WTC11 (cell line): ENCODE measurements around the gene CTNNA1.

Source experiments
- GABPB1 ChIP-seq: sonication (generic); formaldehyde crosslinking; IDR thresholded peaks from 2 replicates; pipeline ENCODE4 v1.8.1; 2023; ENCODE audit warnings: mild to moderate bottlenecking, missing genetic modification reagents
- NR2C2 ChIP-seq: sonication (generic); formaldehyde crosslinking; IDR thresholded peaks from 2 replicates; pipeline ENCODE4 v1.8.0; 2022; ENCODE audit warnings: mild to moderate bottlenecking, missing genetic modification reagents
- SMAD4 ChIP-seq: sonication (generic); formaldehyde crosslinking; IDR thresholded peaks from 2 replicates; pipeline ENCODE4 v1.8.0; 2022; ENCODE audit warnings: mild to moderate bottlenecking, missing genetic modification reagents
- TP53 ChIP-seq: sonication (generic); formaldehyde crosslinking; IDR thresholded peaks from 2 replicates; pipeline ENCODE4 v1.8.1; 2023; ENCODE audit warnings: mild to moderate bottlenecking, missing genetic modification reagents
- TF ChIP-seq, protein P1 (sequence below): sonication (generic); formaldehyde crosslinking; IDR thresholded peaks from 2 replicates; pipeline ENCODE4 v1.8.0; 2023; ENCODE audit warnings: missing genetic modification reagents
- TF ChIP-seq, protein P2 (sequence below): fragments of 250-450 bp; sonication (Bioruptor Pico); conservative IDR thresholded peaks from 2 replicates; pipeline ENCODE4 v1.9.0; 2021; ENCODE audit warnings: mild to moderate bottlenecking
- TF ChIP-seq, protein P3 (sequence below): sonication (generic); formaldehyde crosslinking; IDR thresholded peaks from 2 replicates; pipeline ENCODE4 v1.8.1; 2023; ENCODE audit warnings: mild to moderate bottlenecking, missing genetic modification reagents, moderate library complexity
- TF ChIP-seq, protein P4 (sequence below): fragments of 200-600 bp; IDR thresholded peaks from 2 replicates; pipeline ENCODE4 v1.8.0; 2022; ENCODE audit warnings: antibody characterized with exemption

DNA sequence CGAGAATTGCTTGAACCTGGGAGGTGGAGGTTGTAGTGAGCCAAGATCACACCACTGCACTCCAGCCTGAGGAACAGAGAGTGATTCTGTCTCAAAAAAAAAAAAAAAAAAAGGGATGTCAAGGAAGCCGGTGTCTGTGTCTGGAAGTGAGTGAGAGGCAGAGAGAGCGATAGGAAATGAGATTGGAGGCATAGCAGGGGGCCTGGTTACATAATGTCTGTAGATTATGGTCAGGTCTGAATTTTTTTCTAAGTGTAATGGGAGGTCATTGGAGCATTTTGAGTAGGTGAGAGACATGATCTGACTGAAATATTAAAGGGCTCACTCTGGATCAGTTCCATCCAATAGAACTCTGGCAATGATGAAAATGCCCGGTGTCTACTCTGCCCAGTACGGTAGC lies 40.4 kb upstream of the CTNNA1 start:
- TF ChIP-seq TP53 (CRISPR knock-in tag) (no peak), SMAD4 (CRISPR knock-in tag) (no peak), NR2C2 (CRISPR knock-in tag) (no peak), GABPB1 (CRISPR knock-in tag) (no peak)
- TF ChIP-seq, protein P1, sequence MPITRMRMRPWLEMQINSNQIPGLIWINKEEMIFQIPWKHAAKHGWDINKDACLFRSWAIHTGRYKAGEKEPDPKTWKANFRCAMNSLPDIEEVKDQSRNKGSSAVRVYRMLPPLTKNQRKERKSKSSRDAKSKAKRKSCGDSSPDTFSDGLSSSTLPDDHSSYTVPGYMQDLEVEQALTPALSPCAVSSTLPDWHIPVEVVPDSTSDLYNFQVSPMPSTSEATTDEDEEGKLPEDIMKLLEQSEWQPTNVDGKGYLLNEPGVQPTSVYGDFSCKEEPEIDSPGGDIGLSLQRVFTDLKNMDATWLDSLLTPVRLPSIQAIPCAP (CRISPR knock-in tag): no peak
- TF ChIP-seq, protein P2, sequence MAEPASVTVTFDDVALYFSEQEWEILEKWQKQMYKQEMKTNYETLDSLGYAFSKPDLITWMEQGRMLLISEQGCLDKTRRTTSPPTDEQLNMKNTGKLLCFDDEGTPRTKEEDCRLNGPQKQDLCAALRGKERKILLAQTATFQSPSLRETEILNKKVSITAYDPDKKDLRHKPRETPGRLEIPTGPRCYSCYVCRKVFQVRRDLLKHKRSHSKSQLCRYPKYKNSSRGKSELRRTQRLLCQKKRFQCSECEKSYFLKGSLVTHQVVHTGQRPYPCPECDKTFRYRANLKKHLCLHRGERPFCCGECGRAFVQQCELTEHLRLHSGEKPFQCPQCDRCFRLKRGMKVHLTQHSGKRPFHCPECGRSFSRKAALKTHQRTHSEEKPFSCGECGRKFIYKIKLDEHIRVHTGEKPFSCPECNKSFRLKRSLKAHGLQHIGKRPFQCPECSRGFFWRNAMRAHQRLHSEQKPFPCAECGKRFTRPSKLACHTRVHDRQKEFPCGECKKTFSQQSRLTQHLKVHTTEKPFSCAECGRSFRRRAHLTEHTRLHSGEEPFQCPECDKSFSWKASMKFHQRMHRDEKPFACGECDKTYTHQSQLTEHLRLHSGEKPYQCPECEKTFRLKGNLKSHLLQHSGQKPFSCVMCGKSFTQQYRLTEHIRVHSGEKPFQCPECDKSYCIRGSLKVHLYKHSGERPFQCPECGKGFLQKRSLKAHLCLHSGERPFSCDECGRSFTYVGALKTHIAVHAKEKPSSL: no peak
- TF ChIP-seq, protein P3, sequence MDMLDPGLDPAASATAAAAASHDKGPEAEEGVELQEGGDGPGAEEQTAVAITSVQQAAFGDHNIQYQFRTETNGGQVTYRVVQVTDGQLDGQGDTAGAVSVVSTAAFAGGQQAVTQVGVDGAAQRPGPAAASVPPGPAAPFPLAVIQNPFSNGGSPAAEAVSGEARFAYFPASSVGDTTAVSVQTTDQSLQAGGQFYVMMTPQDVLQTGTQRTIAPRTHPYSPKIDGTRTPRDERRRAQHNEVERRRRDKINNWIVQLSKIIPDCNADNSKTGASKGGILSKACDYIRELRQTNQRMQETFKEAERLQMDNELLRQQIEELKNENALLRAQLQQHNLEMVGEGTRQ: no peak
- TF ChIP-seq, protein P4, sequence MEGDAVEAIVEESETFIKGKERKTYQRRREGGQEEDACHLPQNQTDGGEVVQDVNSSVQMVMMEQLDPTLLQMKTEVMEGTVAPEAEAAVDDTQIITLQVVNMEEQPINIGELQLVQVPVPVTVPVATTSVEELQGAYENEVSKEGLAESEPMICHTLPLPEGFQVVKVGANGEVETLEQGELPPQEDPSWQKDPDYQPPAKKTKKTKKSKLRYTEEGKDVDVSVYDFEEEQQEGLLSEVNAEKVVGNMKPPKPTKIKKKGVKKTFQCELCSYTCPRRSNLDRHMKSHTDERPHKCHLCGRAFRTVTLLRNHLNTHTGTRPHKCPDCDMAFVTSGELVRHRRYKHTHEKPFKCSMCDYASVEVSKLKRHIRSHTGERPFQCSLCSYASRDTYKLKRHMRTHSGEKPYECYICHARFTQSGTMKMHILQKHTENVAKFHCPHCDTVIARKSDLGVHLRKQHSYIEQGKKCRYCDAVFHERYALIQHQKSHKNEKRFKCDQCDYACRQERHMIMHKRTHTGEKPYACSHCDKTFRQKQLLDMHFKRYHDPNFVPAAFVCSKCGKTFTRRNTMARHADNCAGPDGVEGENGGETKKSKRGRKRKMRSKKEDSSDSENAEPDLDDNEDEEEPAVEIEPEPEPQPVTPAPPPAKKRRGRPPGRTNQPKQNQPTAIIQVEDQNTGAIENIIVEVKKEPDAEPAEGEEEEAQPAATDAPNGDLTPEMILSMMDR: no peak
